DMS114 treated with DMSO at 0.1 percent for 48 hours (cell line): ENCODE results near the gene TCF7L2.

Source experiments
- DNase-seq: peaks from one replicate; lab custom pipeline; 2025; ENCODE audit not compliant: unreplicated experiment; lab: John Stamatoyannopoulos, UW

The TCF7L2 gene

DNA sequence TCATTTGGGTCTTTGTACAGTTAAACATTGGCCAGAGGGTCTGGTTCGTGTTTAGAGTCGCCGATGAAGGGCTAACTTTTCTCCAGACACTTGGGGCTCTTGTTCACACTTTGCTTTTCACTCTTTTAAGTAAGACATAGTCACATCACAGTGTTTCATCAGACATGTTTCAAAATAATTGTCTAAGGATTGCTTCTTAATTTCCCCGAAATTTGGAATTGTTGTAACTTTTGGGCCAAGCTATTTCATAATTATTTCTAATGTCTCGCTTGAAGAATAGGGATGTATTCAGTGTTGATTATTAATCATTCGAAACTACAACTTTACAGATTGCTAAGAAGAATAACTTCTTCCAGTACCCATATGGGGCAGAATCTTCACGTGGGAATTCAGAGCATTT lies 92.8 kb downstream of the TCF7L2 start:
- DNase-seq: no peak

- no peak for DNase-seq
These were observed 94.1 kb downstream of the TCF7L2 start for GRCh38 chr10:113044016-113044755.

DNA sequence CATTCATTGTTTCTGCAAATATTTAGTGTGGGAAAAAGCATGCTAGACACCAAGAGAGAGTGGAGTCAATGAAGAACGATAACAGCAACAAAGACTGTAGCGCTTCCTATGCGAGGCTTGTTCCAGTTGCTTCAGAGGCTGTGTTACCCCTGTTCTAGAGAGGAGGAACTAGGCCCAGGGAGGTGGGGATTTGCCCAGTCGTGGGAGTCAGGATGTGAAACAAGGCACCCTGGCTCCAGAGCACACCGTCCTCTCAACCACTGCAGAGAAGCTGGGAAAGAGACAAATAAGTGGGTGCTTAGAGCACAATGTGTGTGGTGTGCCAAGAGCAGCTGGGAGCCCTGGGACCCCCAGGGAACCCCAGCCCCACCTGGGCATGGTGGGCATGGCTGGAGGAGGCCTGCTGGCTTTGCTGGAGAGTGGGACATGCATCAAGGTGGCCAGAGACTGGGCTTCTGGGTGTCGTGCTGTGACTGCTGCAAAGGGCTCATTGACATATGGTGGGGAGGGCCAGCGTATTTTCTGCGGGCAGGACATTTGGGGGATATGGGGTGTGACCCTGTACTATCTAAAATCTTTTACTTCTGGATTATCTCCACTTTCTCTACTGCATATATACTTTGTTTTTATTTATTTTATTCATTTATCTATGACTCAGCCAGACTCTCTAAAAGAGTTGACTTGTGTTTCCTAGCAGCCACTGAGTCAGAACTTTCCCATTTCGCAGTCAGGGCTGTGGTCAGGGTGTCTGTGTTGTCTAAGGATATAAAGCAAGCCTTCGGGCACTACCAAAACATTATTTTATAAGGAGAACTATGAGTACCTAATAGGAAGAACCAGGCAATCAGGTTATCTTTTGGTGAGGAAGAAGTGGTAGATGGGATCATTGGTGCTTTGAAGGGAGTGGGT lies 95.4 kb downstream of the TCF7L2 start:
- DNase-seq: no peak

- no peak for DNase-seq
These were observed 97.1 kb downstream of the TCF7L2 start for GRCh38 chr10:113047151-113047550.

DNA sequence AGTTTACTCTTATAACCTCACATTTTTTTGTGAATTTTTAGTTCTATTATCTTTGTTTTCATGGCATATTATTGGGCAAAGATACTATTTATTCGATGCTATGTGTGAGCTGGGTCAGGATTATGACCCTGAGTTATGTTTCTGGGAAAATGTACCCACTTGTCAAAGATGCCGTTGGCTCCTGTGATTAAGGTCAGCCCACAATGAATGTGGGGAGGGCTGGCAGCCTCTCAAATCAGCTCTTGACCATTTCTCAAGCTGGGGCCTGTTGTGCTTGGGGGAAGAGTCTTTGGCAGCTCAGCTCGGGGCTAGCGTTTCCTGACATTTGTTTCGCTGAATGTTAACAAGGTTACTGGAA lies 97.5 kb downstream of the TCF7L2 start:
- DNase-seq: no peak

DNA sequence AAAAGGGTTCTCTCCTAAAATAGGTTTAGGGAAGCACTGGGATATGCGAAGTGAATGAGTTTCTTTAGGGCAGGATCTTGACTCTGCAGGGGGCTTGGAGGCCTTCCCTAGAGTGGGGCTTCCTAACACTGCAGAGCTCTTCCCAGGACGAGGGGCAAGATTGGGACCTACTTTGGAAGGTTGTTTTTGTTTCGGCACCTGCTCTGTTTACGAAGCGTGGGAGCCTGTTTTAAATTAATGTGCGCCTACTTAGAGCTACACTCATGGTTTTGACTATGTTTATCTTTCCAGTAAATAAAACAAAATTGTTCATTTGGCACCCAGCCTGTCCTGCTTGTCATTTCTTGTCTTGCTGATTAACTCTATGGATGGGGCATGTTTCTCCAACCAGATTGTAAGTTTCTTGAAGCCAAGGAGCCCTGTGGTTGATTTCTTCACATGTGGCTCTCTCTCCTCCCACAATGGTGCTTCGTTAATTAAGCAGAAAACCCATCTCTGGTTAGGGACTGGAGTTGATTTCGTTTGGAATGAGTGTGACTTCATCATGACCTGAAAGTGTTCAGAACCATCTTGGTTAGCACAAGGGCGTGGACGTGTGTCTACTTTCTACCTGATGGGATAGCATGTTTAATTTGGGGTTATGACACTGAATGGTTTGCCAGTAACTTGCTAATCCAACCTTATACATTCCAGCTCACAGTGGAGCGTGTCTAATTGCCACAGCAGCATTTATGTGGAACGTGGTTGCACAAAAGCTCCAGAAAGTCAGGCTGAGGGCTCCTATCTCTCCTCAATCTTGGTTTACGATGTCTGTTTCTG lies 98.1 kb downstream of the TCF7L2 start:
- DNase-seq: no peak

- DNase-seq: no peak
These were observed 99.8 kb downstream of the TCF7L2 start for GRCh38 chr10:113049881-113050280.

- no peak for DNase-seq
These were observed 102.2 kb downstream of the TCF7L2 start for GRCh38 chr10:113052076-113052830.

- no peak for DNase-seq
These were observed 103.0 kb downstream of the TCF7L2 start for GRCh38 chr10:113053091-113053490.

DNA sequence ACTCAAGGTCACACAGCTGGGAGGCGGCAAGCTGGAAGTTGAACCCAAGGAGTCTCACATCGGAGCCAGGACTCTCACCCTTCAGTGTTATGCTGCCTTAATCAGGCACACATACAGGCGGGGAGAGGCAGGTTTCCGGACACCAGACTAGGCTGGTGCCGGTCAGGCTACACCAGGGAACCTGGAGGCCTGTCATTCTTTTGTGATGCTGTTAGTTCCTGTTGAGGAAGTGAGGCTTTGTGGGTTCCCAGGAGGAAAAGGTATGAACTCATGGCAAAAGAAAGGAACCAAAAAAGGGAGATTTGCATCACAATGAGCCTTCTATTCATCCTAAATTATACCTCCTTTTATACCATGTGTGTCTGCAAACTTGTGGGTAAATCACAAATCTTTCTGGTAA lies 103.8 kb downstream of the TCF7L2 start:
- no peak for DNase-seq

- no peak for DNase-seq
These were observed 105.4 kb downstream of the TCF7L2 start for GRCh38 chr10:113055458-113055857.

- no peak for DNase-seq
These were observed 106.0 kb downstream of the TCF7L2 start for GRCh38 chr10:113056030-113056429.

DNA sequence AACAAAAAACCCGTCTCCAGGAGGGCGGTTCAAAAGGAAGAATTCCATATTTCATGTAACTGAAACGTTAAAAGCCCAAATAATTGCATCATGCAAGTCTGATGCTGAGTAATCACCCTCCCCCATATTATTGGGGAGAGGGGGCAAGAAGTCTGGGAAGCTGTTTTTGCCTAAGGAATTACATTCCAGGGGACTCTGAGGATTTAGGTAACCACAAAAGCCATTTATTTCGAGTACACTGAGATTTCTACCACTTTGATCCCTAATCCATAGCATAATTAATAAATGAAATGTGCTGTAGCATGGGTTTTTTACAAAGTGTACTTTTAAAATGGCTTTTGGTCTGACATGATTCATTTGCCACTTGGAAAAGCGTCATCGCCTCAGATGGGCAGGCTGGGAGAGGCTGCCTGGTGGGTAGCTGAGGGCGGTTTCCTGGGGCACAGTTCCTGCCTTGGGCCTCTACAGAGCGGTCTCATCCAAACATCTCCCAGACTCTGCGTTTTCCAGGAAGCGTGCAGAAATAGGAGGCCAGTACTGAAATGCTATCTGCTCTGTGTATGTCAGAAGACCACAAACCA lies 106.5 kb downstream of the TCF7L2 start:
- DNase-seq: no peak

GRCh38 chr10:113057948-113058522 lies 108.0 kb downstream of the TCF7L2 start:
- DNase-seq: no peak

GRCh38 chr10:113058523-113059370 lies 108.7 kb downstream of the TCF7L2 start:
- DNase-seq: no peak

DNA sequence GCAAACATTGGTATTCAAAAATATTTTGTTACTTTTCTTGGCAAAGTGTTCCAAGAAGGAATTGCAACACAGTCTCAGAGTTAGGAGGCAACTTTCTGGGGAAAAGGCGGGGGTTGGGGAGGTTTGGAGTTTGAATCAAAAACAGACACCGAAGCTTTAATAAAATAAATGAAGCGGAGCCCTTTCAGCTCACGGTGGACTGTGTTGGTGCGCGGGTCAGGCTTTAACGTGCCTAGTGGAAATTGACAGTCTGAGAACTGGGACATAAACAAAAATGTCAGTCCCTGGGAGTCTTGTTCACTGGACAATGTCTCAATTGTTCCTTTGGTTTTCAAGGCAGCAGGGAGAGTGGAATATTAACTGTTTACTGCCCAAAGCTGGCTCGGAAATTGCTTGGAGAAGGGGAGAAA lies 109.3 kb downstream of the TCF7L2 start:
- no peak for DNase-seq

- no peak for DNase-seq
These were observed 110.4 kb downstream of the TCF7L2 start for GRCh38 chr10:113060201-113061053.

DNA sequence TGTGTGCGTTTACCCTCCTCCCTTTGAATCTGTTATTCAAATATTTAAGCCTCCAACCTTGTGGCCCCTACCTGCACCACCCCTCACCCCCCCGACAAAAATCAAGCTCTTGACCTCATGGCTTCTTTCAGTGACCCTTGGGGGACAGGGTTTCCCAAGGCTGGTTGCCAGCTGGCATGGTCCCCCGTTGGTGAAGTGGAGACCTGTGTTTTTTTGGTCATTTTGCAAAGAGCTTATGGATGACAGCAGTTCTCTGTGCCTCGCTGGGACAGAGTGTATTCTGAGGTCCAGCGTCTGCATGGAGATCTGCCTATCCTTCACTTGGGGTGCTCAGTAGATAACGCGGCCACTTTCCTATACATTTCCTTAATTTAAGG lies 111.0 kb downstream of the TCF7L2 start:
- DNase-seq: no peak
